HG03520 (cell line): ENCODE results near the gene CFAP298.

Experiments used
- ATAC-seq: cut with Tn5 transposase; IDR thresholded peaks from one replicate; pipeline ENCODE4 v1.9.1; 2021; ENCODE audit warnings: mild to moderate bottlenecking, moderate library complexity; ENCODE audit not compliant: unreplicated experiment

Gene CFAP298

DNA sequence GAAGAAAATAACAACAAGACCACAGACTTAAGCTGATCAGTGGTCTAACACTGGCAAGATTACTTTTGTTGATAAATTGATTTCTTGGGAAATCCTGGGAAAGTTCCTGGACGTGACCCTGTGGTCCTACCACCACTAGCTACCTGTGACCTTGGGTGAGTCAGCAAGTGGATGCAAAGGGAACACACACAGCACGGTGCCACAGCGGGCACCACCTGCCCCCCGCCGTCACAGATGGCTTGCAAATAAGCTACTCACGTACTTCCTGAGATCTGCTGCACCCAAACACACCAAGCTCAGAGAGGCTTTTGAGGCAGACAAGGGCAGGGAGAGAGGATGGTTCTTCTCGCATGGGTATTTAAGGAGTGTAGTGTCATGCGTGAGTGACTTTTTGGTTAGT, 12.7 kb downstream of the CFAP298 start:
- ATAC-seq = no peak

DNA sequence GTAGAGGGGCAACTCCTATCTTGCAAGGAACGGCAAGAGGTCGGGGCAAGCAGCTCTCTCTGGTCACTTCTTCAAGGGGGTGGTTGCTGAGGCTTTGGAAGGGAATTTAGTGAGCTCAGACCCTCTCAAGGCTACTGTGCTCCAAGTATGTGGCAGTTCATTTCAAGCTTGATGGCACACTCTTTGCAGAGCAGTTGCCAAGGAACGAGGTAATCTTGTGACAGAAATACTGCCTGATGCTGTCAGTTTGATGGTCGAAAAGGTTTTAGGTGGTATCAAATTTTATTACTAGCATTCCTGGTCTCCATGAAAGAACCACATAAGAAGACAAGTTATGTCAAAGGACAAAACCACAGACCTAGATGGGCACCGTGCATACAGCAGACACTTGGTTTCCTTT, 13.1 kb downstream of the CFAP298 start:
- no peak for ATAC-seq

DNA sequence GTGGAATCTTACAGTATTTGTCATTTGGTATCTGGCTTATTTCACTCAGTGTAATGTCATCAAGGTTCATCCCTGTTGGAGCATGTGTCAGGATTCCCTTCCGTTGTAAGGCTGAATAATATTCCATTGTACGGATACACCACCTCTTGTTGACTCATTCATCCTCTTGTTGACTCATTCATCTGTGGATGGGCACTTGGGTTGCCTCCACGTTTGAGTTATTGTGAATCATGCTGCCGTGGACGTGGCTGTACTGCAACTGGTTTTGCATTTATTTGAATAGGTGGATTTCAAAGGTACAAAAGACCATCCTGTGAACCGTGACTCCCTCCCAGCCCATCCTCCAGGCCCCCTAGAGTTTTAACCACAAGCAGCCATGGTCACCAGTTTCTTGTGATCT, 15.0 kb downstream of the CFAP298 start:
- no peak for ATAC-seq

GRCh38 chr21:32595431-32595830, 16.7 kb downstream of the CFAP298 start:
- ATAC-seq = no peak

DNA sequence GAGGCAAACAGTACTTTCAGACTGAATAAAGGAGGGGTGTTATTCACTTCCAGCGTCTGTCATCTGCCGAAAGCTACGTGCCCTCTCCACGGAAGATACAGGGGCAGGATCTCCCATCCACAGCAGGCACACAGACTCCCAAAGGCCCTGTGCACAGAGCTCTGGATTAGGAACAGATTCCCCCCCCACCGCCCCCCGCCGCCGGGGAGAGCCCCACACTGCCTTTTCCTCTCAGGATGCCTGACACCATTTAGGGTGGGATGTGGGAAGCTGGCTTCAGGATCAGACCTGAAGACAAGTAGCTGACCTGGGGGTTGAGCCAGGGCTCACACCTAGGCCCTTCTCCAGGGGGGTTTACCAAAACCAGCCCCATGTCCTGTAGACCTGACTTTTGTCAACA, 18.5 kb downstream of the CFAP298 start:
- no peak for ATAC-seq

GRCh38 chr21:32592929-32593502, 19.2 kb downstream of the CFAP298 start:
- ATAC-seq = no peak

- no peak for ATAC-seq
These were observed 22.0 kb downstream of the CFAP298 start for GRCh38 chr21:32590130-32590529.

DNA sequence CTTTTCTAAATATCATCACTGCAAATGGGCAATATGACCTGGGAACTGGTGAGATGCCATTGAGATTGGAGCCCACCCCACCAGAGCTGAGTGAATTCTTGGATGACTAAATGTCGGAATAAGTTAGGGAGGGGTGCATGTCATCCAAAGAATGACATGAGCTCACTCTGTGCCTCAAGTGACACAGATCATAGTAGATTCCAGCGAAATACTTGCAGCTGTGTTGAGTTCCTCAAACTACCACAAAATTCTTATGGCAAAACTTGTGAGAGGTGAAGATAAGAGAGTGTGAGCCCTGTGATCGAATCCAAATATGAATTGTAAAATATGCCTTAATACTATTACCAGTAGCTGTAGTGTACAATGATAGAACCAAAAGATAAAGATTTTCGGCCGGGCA, 24.5 kb downstream of the CFAP298 start:
- ATAC-seq = no peak

- no peak for ATAC-seq
These were observed 25.1 kb downstream of the CFAP298 start for GRCh38 chr21:32587120-32587519.

GRCh38 chr21:32585970-32586369, 26.2 kb downstream of the CFAP298 start:
- ATAC-seq = no peak

DNA sequence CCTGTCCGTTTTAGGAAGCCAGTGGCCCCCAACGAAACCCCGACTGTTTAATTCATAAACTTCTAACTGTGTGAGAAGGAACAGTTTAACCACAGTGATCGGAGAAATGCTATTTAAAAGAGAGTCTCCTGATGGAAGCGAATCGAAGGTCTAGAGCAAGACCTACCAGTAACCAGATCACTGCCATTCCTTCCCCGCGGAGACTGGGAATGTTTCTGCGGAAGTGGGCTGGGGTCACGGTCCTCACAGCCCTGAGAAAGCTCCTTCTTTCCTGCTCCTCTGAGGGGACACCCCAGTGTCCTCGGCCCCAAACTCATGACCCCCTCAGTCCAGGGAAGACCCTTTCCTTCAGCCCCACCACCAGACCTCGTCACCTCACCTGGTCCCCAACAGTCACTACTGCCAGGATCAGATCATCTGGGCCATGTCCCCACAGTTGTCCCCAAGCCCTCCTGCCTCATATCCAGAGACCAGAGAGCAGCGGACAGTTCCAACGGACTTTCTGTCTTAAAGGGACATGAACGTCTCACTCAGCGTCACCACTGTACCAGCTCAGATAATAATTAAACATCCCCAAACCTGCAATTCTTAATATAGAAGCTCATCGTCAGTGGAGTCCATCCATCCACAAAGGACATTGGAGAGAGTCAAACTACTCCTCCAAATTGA, 27.0 kb downstream of the CFAP298 start, which contains the start of gene TCP10L:
Gene TCP10L, minus strand, starts transcription at position 482 of the 669 bp plus-strand sequence. CDS start 1,219 bp downstream, outside the sequence.
- no peak for ATAC-seq

GRCh38 chr21:32584472-32584871, 27.7 kb downstream of the CFAP298 start:
- ATAC-seq = no peak

- no peak for ATAC-seq
These were observed 30.4 kb downstream of the CFAP298 start for GRCh38 chr21:32581732-32582131.

GRCh38 chr21:32580949-32581348, 31.2 kb downstream of the CFAP298 start:
- ATAC-seq = no peak

DNA sequence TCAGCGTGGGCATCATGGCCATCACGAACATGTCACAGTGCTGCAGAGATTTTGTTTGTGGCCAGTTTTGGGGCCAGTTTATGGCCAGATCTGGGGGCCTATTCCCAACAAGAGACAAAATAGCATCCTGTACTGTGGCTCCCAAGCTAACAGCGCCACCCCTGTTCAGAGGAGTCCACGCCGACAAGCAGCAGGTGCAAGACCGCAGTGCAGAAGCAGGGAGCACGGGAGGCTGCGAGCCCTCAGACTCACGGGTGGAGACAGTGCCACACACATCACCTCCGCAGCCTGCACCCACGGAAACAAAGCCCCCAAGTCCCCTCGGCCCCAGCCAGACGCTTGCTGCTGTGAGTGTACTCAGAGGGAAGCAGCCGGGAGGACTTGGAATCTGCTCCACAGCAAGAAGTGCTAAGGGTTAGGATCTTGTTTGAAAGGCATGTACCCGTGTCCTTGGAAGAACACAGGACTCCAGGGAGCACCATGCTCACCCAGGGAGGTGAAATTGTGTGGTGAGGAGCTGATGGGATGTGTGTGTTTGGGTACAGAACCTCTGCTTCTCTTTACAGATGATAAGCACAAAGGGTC, 34.0 kb downstream of the CFAP298 start:
- no peak for ATAC-seq

DNA sequence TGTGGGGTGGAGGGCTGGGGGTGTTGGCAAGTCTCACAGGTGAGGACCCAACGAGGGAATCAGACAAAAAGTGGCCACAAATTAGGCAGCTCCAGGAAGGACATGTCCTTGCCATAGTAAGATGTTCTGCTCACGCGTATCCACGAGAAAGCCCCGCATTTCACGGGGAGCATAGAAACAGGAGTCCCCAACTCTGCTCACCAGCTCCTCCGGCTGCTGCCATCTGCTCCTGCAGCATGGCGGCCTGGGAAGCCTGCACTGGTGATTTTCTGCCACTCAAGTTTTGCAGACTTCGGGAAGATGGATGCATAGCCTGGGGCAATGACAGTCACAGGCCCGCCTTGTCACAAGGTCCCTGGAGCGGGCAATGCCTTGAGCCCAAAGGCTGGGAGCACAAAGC, 36.2 kb downstream of the CFAP298 start:
- ATAC-seq = no peak

DNA sequence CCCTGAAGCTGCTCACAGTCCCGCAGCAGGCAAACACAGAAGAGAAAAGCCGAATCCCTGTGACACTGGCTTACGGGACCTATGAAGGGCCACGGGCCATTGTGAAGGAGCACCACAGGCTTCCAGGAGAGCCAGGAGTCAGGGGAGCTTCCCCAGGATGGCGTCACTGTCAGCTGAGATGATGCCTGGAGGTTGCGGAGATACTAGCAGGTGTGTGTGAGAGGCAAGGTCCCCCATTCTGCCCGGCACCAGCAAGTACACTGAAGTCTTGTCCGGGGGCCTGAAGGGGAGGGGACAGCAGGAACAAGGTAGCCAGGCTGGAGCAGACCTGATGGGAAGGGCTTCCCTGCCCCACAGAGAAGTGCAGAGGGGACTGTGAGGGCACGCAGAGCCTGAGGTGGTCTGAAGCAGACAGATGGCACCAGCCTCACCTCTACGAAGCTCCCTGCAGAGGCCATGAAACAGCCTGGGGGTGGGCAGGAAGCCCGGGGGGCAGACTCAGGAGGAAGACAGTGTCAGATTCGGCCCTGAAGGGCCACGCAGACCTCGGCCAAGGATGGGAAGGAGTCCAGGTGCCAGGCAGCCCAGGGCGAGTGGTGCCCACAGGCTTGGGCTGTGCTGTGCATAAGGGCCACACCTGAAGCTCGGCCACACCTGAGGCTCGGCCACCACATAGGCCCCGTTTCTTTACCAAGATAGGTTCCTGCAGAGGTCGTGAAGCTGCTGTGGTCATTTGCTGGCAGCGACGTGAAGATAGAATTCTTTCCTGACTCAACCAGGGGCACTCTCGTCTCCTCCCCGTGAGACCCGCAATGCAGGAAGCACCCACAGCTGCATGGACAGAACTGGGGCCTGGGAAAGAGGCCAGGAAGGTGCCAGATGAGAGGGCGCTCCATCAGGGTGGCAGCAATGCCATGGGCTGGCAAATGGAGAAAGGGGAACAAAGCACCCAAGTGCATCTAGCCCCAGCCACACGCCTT, 36.9 kb downstream of the CFAP298 start:
- no peak for ATAC-seq

DNA sequence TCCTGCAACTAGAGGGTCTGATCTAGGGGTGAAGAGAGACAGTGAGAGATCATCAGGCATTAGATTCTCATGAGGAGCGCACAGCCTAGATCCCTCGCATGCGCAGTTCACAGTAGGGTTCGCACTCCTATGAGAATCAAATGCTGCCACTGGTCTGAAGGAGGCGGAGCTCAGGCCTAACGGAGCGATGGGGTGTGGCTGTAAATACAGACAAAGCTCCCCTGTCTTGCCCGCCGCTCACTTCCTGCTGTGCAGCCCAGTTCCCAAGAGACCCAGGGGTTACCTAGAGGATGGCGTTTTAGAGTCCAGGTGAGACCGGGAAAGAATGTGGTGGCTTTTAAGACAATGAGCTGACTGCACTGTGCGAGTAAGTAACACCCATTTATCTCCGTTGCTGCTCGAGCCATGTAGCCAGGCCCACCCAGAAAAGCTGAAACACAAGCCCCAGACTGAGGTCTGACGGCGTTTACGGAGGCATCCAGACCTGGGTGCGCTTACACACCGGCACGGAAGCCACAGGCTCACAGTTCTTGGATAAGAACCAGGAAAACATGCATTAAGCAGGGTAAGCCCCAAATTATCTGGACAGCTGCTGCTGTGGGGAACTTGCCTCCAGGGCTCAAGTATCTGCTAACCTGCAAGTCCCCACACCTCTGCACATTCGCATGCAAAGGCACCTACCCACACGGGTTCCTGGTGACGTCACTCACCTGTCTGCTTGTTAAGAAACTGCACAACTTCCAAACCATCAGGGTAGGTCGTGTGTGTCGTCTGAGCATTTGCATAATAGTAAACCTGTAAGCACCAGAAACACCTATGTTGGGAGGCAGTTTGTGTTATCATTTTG, 39.4 kb downstream of the CFAP298 start:
- ATAC-seq = no peak

DNA sequence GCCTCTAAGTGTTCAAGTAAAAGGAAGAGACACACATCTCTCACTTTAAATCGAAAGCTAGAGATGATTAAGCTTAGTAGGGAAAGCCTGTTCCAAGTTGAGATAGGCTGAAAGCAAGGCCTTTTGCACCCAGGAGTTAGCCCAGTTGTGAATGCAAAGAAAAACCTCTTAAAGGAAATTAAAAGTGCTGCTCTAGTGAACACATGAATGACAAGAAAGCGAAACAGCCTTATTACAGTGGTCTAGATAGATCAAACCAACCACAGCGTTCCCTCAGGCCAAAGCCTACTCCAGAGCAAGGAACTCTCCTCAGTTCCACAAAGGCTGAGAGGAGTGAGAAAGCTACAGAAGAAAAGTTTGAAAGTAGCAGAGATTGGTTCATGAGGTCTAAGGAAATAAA, 41.7 kb downstream of the CFAP298 start:
- ATAC-seq = no peak
